Activated T-cell treated with anti-CD3 and anti-CD28 coated beads, Interleukin-2, amount 50 U/mL, for 48 hours (primary cell): ENCODE measurements around the gene GPAT2.
A peak's percentile ranks its signal among the peaks of the same experiment; 100 is the strongest.
"Not testable (repeated sequence)": the region's sequence is repeated elsewhere in the genome, so short reads cannot be mapped to it uniquely, and the experiment has no call there.

ENCODE experiments used
- DNase-seq, 2 experiments: peaks; one replicate each; pipeline ENCODE4 v3.0.0-alpha.2; 2020

Gene GPAT2

GRCh38 chr2:96022126-96022525 is 12.6 kb downstream of the GPAT2 start:
- DNase-seq, result not testable (repeated sequence)

GRCh38 chr2:96021142-96021541 is 13.6 kb downstream of the GPAT2 start:
- DNase-seq, result not testable (repeated sequence)

GRCh38 chr2:96019909-96020590 is 14.7 kb downstream of the GPAT2 start:
- DNase-seq, result peak in 1 of 2 experiments; percentile 12

GRCh38 chr2:96016321-96016720 is 18.4 kb downstream of the GPAT2 start:
- not testable (repeated sequence) for DNase-seq

GRCh38 chr2:96012792-96013264 is 21.9 kb downstream of the GPAT2 start:
- not testable (repeated sequence) for DNase-seq

- not testable (repeated sequence) for DNase-seq
Measured at GRCh38 chr2:96012086-96012791, 22.5 kb downstream of the GPAT2 start.

GRCh38 chr2:96011129-96011455 is 23.6 kb downstream of the GPAT2 start:
- peak in 1 of 2 experiments; percentile 46 for DNase-seq

GRCh38 chr2:96010320-96011128 is 24.2 kb downstream of the GPAT2 start:
- peak; percentile 97 to 98 for DNase-seq

- not testable (repeated sequence) for DNase-seq
Measured at GRCh38 chr2:96009833-96010232, 24.9 kb downstream of the GPAT2 start.

- DNase-seq, result not testable (repeated sequence)
Measured at GRCh38 chr2:96008051-96008450, 26.7 kb downstream of the GPAT2 start.

GRCh38 chr2:96006248-96006647 is 28.5 kb downstream of the GPAT2 start:
- DNase-seq, result not testable (repeated sequence)

- peak; percentile 66 to 72 for DNase-seq
Measured at GRCh38 chr2:95992520-95993272, 42.0 kb downstream of the GPAT2 start.

GRCh38 chr2:95992102-95992501 is 42.6 kb downstream of the GPAT2 start:
- DNase-seq, result peak; percentile 53 to 65

- peak; percentile 66 to 68 for DNase-seq
Measured at GRCh38 chr2:95991351-95992094, 43.2 kb downstream of the GPAT2 start, which contains the start of gene ANKRD36C. ANKRD36C (minus strand) TSS chr2:95991824; CDS start chr2:95991708, 116 bp downstream.

GRCh38 chr2:95990884-95991283 is 43.8 kb downstream of the GPAT2 start:
- not testable (repeated sequence) for DNase-seq
